Fibroblast of skin of abdomen (primary cell): ENCODE results near the gene RAB9A.
"Not testable (repeated sequence)": the region's sequence is repeated elsewhere in the genome, so short reads cannot be mapped to it uniquely, and the experiment has no call there.

Experiments used
- DNase-seq: peaks from one replicate; pipeline ENCODE4 v3.0.0-alpha.2; 2013

The RAB9A gene

GRCh38 chrX:13670197-13670596 lies 18.7 kb upstream of the RAB9A start:
- no peak for DNase-seq

GRCh38 chrX:13673016-13673415 lies 15.9 kb upstream of the RAB9A start:
- no peak for DNase-seq

GRCh38 chrX:13676885-13677284 lies 12.0 kb upstream of the RAB9A start:
- no peak for DNase-seq

DNA sequence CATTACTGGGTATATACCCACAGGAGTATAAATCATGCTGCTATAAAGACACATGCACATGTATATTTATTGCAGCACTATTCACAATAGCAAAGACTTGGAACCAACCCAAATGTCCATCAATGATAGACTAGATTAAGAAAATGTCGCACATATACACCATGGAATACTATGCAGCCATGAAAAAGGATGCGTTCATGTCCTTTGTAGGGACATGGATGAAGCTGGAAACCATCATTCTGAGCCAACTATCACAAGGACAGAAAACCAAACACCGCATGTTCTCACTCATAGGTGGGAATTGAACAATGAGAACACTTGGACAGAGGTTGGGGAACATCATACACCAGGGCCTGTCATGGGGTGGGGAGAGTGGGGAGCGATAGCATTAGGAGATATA lies 9.2 kb upstream of the RAB9A start:
- not testable (repeated sequence) for DNase-seq

DNA sequence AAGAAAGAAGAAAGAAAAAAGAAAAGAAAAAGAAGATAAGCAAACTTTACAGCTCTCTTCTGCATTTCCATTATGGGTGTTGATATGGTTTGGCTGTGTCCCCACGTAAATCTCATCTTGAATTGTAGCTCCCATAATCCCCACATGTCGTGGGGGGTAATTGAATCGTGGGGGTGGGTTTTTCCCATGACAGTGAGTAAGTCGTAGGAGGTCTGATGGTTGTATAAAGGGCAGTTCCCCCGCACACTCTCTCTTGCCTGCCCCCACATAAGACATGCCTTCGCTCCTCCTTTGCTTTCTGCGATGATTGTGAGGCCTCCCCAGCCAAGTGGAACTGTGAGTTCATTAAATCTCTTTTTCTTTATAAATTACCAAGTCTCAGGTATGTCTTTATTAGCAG lies 7.3 kb upstream of the RAB9A start:
- no peak for DNase-seq

DNA sequence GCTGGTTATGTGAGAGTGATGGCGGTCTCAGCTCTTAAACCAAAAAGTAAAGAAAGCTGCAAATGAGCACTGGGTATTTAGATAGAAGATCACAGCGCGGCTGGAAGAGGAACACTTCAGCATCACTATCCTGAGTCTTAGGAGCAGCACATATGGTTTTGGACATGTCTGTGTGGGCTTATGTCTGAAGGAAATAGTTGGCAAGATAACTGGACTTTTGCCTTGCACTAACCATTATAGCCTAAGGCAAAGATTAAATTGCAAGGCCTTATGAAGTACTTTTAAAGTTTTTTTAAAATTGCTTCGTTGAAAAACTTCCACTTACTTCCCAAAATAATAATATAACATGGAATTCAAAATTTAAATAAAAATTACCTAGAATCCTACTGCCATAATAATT lies 4.6 kb upstream of the RAB9A start:
- no peak for DNase-seq

DNA sequence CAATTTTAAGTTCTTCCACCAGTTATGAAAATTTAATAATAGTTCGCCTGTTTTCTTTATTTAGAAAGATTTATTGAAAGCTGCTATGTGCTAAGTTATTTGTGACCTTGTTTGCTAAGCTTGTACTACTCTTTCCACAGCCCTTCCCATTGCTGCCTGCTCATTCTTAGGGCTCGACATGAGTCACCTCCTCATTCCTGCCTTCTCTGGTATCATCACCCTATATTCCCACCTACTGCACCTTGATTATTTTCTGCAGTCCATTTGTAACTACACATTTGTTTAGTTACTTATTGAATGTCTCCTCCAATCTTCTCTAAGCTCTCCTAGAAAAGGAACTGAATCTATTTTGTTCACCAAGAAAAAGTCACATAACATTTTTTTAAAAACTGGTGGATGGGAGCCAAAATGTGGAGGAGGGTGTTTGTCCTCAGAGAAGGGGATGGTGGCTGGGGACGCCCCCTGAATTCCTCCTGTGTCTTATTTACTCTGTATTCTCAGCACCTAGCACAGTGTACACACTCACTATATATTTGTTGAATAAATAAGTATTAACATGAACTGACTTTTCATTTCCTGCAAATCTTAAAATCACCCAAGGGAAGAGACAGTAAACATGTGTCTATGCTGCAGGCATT lies 3.7 kb upstream of the RAB9A start:
- DNase-seq, result no peak

DNA sequence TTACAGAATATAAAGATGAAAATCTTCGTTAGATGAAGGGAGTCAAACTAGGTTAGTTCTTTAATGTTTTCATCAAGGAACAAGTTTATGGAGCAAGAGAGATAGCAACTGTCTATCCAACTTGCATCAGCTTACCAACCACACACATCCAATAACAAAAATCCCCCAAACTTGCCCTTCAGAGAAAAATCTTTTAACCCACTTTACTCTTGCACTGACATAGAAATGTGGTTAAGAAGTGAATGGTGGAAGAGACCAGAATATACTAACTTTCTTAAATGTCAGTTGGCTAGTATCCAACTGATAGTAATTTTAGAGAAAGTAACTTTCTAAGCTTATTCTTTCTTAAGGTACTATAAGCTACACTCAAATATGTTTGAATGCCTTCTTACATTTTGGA lies 1.7 kb upstream of the RAB9A start:
- no peak for DNase-seq

DNA sequence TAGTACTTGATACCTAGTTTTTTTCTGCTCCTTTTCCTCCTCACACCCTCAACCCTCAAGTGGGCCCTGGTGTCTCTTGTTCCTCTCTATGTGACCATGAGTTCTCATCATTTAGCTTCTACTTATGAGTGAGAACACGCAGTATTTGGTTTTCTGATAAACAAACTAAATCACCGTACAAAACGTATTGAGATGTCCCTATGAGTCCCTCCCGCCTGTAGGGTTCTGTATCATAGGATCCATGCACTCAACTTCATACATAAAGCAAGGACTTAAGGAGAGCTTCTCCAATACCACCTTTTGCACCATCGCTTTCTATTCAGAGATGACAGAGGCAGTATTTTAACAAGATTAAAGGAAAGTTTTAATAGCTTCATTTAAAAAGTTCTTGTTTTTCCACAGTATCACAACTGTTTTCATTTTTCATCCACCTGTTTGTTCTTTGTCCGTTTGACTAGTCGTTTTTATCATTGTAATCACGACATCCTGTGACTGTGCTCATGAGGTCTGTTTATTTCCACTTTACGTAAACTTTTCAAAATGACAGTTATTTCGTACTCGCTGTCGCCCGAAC lies 457 bp upstream of the RAB9A start:
- DNase-seq, result no peak

GRCh38 chrX:13689741-13690211 lies 848 bp downstream of the RAB9A start:
- DNase-seq, result peak; percentile 9

- DNase-seq, result no peak
Measured at GRCh38 chrX:13690836-13691235, 1.9 kb downstream of the RAB9A start.

GRCh38 chrX:13691841-13692371 lies 3.0 kb downstream of the RAB9A start:
- no peak for DNase-seq

DNA sequence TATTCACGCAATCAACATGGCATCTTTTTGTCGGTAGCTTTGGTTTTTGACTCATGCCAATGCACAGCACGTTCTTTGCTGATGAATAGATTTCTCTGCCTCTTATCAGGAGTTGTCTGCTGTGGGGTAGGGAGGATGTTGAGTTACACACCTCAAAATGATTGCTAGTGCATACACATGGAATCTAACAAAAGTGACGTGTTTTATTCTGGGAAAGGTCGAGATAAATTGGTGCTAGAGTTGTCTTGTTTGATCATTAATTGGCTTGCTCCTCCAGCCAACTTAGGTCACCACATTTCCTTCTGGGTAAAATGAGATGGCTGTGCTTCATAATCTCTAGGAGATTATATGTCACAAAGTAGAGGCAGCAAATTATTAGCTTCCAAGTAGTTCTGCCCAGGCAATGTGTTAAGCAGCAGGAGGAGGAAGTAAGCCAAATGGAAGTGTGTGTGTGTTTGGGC lies 3.9 kb downstream of the RAB9A start:
- DNase-seq, result no peak

GRCh38 chrX:13693341-13693961 lies 4.5 kb downstream of the RAB9A start:
- DNase-seq, result peak; percentile 7

- peak; percentile 12 for DNase-seq
Measured at GRCh38 chrX:13694359-13694758, 5.4 kb downstream of the RAB9A start.

DNA sequence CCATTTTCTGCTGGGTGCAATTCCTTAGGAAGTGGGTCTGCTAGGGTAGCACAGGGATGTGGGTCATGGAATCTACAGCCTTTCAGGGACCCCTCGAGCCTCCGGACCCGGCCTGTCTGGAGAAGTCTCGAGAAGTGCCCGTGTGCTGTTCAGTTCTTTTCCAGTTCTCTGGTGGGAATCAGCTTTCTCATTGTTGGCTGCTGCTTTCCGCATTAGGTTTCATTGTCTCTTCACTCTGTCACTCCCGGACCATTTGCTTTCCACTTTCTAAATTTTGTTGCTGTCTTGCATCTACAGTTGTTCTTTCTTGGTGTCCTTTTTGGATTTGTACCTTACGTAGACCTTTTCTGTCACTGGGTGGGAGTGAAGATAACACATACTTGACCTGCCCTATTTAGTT lies 6.1 kb downstream of the RAB9A start:
- DNase-seq, result no peak

DNA sequence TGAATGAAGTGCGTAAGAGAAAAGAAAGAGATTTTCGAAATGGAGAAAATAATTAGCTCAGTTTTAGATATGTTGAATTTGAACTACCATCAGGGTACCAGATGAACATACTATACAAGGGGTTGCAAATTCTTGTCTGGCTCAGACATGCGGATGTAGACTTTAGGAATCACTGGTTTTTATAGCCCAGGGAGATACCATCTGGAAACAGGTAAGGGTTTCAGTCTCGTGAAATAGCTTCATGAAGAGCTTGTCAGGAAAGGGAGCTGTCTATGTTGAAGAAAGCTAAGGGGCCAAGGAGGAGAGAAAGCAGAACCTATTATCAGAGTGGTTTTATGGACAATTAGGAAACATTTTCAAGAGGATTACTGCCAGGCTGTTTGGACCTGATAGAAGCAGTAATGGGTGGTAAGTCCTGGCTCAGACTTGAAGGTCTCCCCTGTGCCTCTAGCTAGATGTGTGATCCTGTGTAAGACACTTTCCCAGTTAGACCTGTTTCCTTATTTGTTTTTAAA lies 6.7 kb downstream of the RAB9A start:
- no peak for DNase-seq

GRCh38 chrX:13697455-13697854 lies 8.5 kb downstream of the RAB9A start:
- DNase-seq, result no peak

DNA sequence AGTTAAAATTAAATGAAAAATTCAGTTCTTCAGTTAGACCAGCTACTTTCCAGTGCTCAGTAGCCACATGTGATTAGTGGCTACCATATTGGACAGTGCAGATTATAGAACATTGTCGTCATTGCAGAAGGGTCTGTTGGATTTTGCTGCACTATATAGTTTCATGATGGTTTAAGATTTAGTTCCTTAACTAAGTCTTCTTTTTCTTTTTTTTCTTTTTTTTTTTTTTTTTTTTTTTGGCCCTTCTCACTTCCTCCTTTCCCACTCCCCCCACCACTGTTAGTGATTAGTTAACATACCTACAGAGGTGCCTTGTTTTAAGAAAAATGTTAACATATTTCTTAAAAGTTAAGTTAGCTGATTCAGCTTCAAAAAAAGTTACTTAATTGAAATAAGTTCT lies 9.0 kb downstream of the RAB9A start:
- DNase-seq, result no peak

DNA sequence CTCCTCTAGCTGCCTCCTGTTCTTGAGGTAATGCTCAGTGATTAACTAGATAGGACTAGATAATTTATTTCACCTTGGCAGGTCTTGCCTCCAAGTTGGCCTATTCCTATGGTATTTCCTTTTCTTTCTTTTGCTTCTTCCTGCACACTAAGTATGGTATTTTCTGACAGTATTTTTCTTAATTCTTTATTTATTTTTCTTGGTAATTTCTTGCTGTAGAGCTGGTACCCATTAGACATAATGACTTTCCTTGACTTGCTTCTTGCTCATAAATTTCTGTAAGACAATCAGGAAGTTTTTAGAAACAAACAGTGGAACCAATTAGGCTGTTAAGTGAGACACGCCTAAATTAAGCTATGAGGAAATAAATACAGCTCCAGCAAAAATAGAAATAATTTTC lies 9.5 kb downstream of the RAB9A start:
- no peak for DNase-seq

- no peak for DNase-seq
Measured at GRCh38 chrX:13699183-13699826, 10.4 kb downstream of the RAB9A start.

DNA sequence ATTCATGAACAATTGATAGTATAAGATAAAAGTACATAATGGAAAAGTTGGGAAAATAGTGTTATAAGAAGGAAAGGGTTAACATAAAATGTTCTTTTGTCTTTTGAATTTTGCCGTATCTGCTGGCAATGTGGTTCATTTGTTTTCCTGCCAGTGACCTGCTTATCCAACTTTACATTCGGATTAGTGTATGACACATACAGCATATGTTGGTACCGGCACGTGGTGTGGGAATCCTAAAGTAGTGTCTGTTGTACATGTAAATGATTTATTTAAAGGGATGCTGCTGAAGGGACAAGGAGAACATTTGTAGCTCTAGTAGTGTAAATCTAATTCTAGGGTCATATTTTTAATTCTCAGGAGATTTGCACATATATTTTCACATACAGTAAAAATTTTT lies 11.5 kb downstream of the RAB9A start:
- peak; percentile 8 for DNase-seq

- no peak for DNase-seq
Measured at GRCh38 chrX:13702111-13702789, 13.3 kb downstream of the RAB9A start.
